Trophoblast cell (in vitro differentiated cells and primary cell): Measurements from ENCODE around the gene BMP10.

Experiments
- DNase-seq, 2 donors: peaks; one replicate each; pipeline ENCODE4 v3.0.0-alpha.2; 2016
- H2AFZ ChIP-seq: 2 replicates; pipeline ENCODE4 v1.6.1; 2013; ENCODE audit warnings: low read length, moderate library complexity, mild to moderate bottlenecking; ENCODE audit not compliant: insufficient read depth, poor library complexity
- H2AK5ac ChIP-seq: 2 replicates; pipeline ENCODE4 v1.6.1; 2013; ENCODE audit warnings: mild to moderate bottlenecking, low read length
- H2BK120ac ChIP-seq: 2 replicates; pipeline ENCODE4 v1.6.1; 2013; ENCODE audit warnings: low read length, mild to moderate bottlenecking, moderate library complexity; ENCODE audit not compliant: insufficient read depth, poor library complexity
- H2BK12ac ChIP-seq: 2 replicates; pipeline ENCODE4 v1.6.1; 2013; ENCODE audit warnings: mild to moderate bottlenecking, low read length, moderate library complexity
- H2BK5ac ChIP-seq: 2 replicates; pipeline ENCODE4 v1.6.1; 2013; ENCODE audit warnings: low read length, low read depth, moderate library complexity, mild to moderate bottlenecking; ENCODE audit not compliant: poor library complexity
- H3K14ac ChIP-seq: 2 replicates; pipeline ENCODE4 v1.6.1; 2013; ENCODE audit warnings: mild to moderate bottlenecking, low read length
- H3K18ac ChIP-seq: 2 replicates; pipeline ENCODE4 v1.6.1; 2013; ENCODE audit warnings: mild to moderate bottlenecking, low read length
- H3K23ac ChIP-seq: 2 replicates; pipeline ENCODE4 v1.6.1; 2013; ENCODE audit warnings: low read length
- H3K27ac ChIP-seq: 2 replicates; pipeline ENCODE4 v1.5.1; 2013; ENCODE audit warnings: low read depth, mild to moderate bottlenecking, inconsistent platforms, low read length, moderate library complexity
- H3K27me3 ChIP-seq: 2 replicates; pipeline ENCODE4 v1.6.1; 2013; ENCODE audit warnings: inconsistent platforms, mild to moderate bottlenecking, low read length, moderate library complexity; ENCODE audit not compliant: insufficient read depth
- H3K36me3 ChIP-seq, 2 experiments: 1 replicate in 1 of 2; 2 replicates in 1 of 2; pipeline ENCODE4 v1.6.1; 2013; ENCODE audit warnings: low read length in 2 of 2, mild to moderate bottlenecking in 2 of 2, moderate library complexity in 1 of 2; ENCODE audit not compliant: insufficient read depth in 2 of 2, control insufficient read depth in 1 of 2
- H3K4ac ChIP-seq: 2 replicates; pipeline ENCODE4 v1.6.1; 2013; ENCODE audit warnings: low read depth, mild to moderate bottlenecking, low read length, moderate library complexity
- H3K4me1 ChIP-seq, 2 experiments: 1 replicate in 1 of 2; 2 replicates in 1 of 2; pipeline ENCODE4 v1.6.1; 2013; ENCODE audit warnings: low read length in 2 of 2, mild to moderate bottlenecking in 2 of 2, moderate library complexity in 1 of 2; ENCODE audit not compliant: insufficient read depth in 2 of 2, control insufficient read depth in 1 of 2
- H3K4me2 ChIP-seq: 2 replicates; pipeline ENCODE4 v1.6.1; 2013; ENCODE audit warnings: inconsistent platforms, mild to moderate bottlenecking, low read length, moderate library complexity
- H3K4me3 ChIP-seq: 2 replicates; pipeline ENCODE4 v1.5.1; 2013; ENCODE audit warnings: mild to moderate bottlenecking, low read depth, low read length, inconsistent platforms
- H3K79me1 ChIP-seq: one replicate; pipeline ENCODE4 v1.6.1; 2013; ENCODE audit warnings: low read length
- H3K79me2 ChIP-seq: 2 replicates; pipeline ENCODE4 v1.6.1; 2013; ENCODE audit warnings: low read length, mild to moderate bottlenecking; ENCODE audit not compliant: control insufficient read depth, insufficient read depth, poor library complexity
- H3K9ac ChIP-seq: 2 replicates; pipeline ENCODE4 v1.6.1; 2013; ENCODE audit warnings: mild to moderate bottlenecking, low read length
- H3K9me3 ChIP-seq: 2 replicates; pipeline ENCODE4 v1.6.1; 2013; ENCODE audit warnings: low read depth, mild to moderate bottlenecking, control low read depth, inconsistent platforms, low read length; ENCODE audit not compliant: insufficient read depth
- H4K12ac ChIP-seq: 2 replicates; pipeline ENCODE4 v1.6.1; 2013; ENCODE audit warnings: low read depth, mild to moderate bottlenecking, low read length, moderate library complexity
- H4K8ac ChIP-seq: 2 replicates; pipeline ENCODE4 v1.6.1; 2013; ENCODE audit warnings: low read depth, mild to moderate bottlenecking, low read length, moderate library complexity
- H4K91ac ChIP-seq: one replicate; pipeline ENCODE4 v1.6.1; 2013; ENCODE audit warnings: low read depth, mild to moderate bottlenecking, low read length, moderate library complexity
- WGBS: extraction: QIAGEN DNeasy Blood & Tissue Kit; methylation state at CpG from one replicate; pipeline ENCODE4 v1.1.7; 2013; ENCODE audit warnings: missing lambda C conversion rate; ENCODE audit not compliant: insufficient read length, insufficient coverage; ENCODE audit errors: extremely low coverage; 5-methylcytosine and 5-hydroxymethylcytosine counted together

BMP10 gene

GRCh38 chr2:68857855-68858456 lies 13.2 kb downstream of the BMP10 start:
- Histone ChIP-seq H3K14ac (no peak overlapping the region), H3K4me3 (no peak overlapping the region), H2BK5ac (no peak overlapping the region), H3K79me1 (no peaks in the 10 kb centered on the region), H3K4me1 (peaks cover 0 to 4% of the 10 kb centered on the region in 2 experiments), H2AK5ac (no peak overlapping the region), H3K4me2 (no peak overlapping the region), H3K27me3 (no peaks in the 10 kb centered on the region), H3K23ac (no peak overlapping the region), H3K9me3 (no peaks in the 10 kb centered on the region), H3K79me2 (no peaks in the 10 kb centered on the region), H4K91ac (no peak overlapping the region), H3K4ac (no peak overlapping the region), H4K12ac (no peak overlapping the region), H3K27ac (no peak overlapping the region), H2AFZ (no peak overlapping the region), H2BK12ac (no peak overlapping the region), H2BK120ac (no peak overlapping the region), H3K9ac (no peak overlapping the region), H3K36me3 (no peaks in the 10 kb centered on the region), H3K18ac (no peak overlapping the region), H4K8ac (no peak overlapping the region)
- DNase-seq = peak; percentile 29 to 49
- WGBS = no CpG with 5 or more reads among the region's 4 CpGs

DNA sequence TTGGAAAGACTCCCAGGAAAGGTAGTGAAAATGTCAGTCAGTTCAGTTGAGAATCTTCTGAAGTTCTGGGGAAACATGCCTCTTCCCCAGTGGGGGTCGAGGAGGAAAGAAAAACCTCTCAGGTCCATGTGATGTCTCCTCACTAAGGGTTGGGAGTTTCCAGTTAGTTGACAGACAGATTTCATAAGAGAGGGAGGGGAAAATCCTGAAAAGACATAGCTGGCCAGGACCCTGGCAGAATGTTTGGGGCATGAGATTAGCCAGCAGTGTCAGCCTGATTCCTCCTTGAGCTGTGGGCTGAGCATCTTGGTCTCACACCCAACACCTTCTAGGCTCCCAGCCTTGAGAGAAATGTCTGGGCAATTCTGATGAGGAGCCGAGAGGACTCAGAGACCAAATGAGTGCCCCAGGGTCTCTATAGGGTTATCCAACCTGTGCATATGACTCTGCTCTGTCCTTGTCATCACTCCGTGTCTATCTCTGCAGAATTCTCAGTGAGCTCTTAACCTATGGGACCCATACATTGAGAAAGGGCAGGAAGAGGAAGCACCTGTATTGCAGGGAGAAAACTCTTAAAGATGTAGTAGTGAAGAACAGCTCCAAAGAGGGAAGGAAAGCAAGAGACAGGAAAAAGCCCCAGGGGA lies 13.9 kb downstream of the BMP10 start:
- H3K4me2 ChIP-seq = no peak overlapping the region
- H4K91ac ChIP-seq = no peak overlapping the region
- no peak overlapping the region for H3K9ac ChIP-seq
- H4K12ac ChIP-seq = no peak overlapping the region
- H3K79me1 ChIP-seq = no peaks in the 10 kb centered on the region
- no peak overlapping the region for H4K8ac ChIP-seq
- no peaks in the 10 kb centered on the region for H3K36me3 ChIP-seq
- no peak overlapping the region for H3K27ac ChIP-seq
- H3K14ac ChIP-seq = no peak overlapping the region
- H2AFZ ChIP-seq = no peak overlapping the region
- peaks cover 0 to 4% of the 10 kb centered on the region in 2 experiments for H3K4me1 ChIP-seq
- H3K27me3 ChIP-seq = no peaks in the 10 kb centered on the region
- H3K4ac ChIP-seq = no peak overlapping the region
- no peak overlapping the region for H2BK5ac ChIP-seq
- no peaks in the 10 kb centered on the region for H3K79me2 ChIP-seq
- no peak overlapping the region for H3K23ac ChIP-seq
- no peak overlapping the region for H2AK5ac ChIP-seq
- no peak overlapping the region for H3K18ac ChIP-seq
- no peak overlapping the region for H3K4me3 ChIP-seq
- H2BK120ac ChIP-seq = no peak overlapping the region
- peak in 1 of 2 donors; percentile 23 for DNase-seq
- no peaks in the 10 kb centered on the region for H3K9me3 ChIP-seq
- no peak overlapping the region for H2BK12ac ChIP-seq
- WGBS = no CpG with 5 or more reads among the region's 3 CpGs

DNA sequence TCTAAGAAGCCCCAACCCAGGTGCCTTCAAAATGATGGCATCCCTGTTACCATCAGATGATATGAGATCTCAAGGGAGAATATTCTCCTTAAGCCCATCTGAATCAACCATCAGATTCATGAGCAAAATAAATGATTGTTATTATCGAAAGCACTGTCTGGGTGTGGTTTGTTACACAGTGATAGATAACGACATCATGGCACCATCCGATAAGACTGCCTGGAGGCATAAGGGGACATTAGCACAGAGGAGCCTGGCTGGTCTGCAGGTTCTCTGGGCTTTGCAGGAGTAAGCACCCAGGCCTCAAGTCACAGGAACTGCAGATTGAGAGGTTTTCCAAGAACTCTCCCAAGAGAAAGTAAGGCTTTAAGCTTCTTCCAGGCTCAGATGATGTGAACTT lies 15.6 kb downstream of the BMP10 start:
- no peak overlapping the region for H2BK12ac ChIP-seq
- H2BK5ac ChIP-seq = no peak overlapping the region
- DNase-seq = no peak
- WGBS = no CpG with 5 or more reads among the region's 3 CpGs
- no peak overlapping the region for H2AK5ac ChIP-seq
- no peak overlapping the region for H4K91ac ChIP-seq
- no peak overlapping the region for H2AFZ ChIP-seq
- H4K8ac ChIP-seq = no peak overlapping the region
- H3K4me3 ChIP-seq = no peak overlapping the region
- no peaks in the 10 kb centered on the region for H3K79me2 ChIP-seq
- H3K18ac ChIP-seq = no peak overlapping the region
- H3K27me3 ChIP-seq = no peaks in the 10 kb centered on the region
- no peak overlapping the region for H3K23ac ChIP-seq
- H3K27ac ChIP-seq = no peak overlapping the region
- H3K36me3 ChIP-seq = no peaks in the 10 kb centered on the region
- no peaks in the 10 kb centered on the region for H3K79me1 ChIP-seq
- H3K4me2 ChIP-seq = no peak overlapping the region
- H3K4ac ChIP-seq = no peak overlapping the region
- peaks cover 0 to 4% of the 10 kb centered on the region in 2 experiments for H3K4me1 ChIP-seq
- no peak overlapping the region for H2BK120ac ChIP-seq
- no peak overlapping the region for H3K9ac ChIP-seq
- H3K14ac ChIP-seq = no peak overlapping the region
- H4K12ac ChIP-seq = no peak overlapping the region
- H3K9me3 ChIP-seq = no peaks in the 10 kb centered on the region

DNA sequence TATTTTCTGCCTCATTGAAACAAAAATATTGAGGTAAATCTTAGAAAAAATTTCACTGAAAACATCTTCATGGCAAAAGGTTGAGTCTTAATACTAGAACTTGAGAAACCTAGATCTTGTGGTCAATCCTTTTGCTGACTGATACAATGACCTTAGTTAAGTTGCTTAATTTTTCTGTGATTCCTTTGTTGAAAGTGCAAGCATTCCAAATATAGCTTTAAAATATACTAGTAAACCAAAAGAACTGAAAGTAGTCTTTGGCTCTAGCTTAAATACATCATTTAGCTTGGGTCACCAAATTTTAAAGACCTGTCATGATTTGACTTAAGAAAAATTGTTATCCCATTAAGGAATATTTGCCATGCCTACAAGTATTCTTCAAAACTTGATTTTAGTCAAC lies 16.7 kb downstream of the BMP10 start:
- DNase-seq = no peak
- Histone ChIP-seq H2BK5ac (no peak overlapping the region), H3K4me3 (no peak overlapping the region), H3K9me3 (no peaks in the 10 kb centered on the region), H3K27ac (no peak overlapping the region), H4K8ac (no peak overlapping the region), H3K4ac (no peak overlapping the region), H3K36me3 (no peaks in the 10 kb centered on the region), H3K4me2 (no peak overlapping the region), H3K14ac (no peak overlapping the region), H3K23ac (no peak overlapping the region), H2BK12ac (no peak overlapping the region), H3K9ac (no peak overlapping the region), H2AFZ (no peak overlapping the region), H3K79me1 (no peaks in the 10 kb centered on the region), H3K27me3 (no peaks in the 10 kb centered on the region), H3K18ac (no peak overlapping the region), H3K4me1 (no peaks in the 10 kb centered on the region), H2BK120ac (no peak overlapping the region), H4K91ac (no peak overlapping the region), H2AK5ac (no peak overlapping the region), H4K12ac (no peak overlapping the region), H3K79me2 (no peaks in the 10 kb centered on the region)
